Stimulated activated CD8-positive, alpha-beta memory T cell treated with anti-CD3 and anti-CD28 coated beads, Interleukin-4, amount 100 ng/mL, for 1 hour (primary cell): ENCODE data around the gene CSTF2.
"Not testable (repeated sequence)": the region's sequence is repeated elsewhere in the genome, so short reads cannot be mapped to it uniquely, and the experiment has no call there.

Experiments
- DNase-seq, 2 donors: peaks; one replicate each; pipeline ENCODE4 v3.0.0-alpha.2; 2020; ENCODE audit warnings: low read depth in 2 of 2, low spot score in 1 of 2

CSTF2 gene

GRCh38 chrX:100819837-100820666 lies at the start of gene CSTF2:
Gene CSTF2 (plus strand): TSS chrX:100820391. CDS start chrX:100820417, 26 bp downstream.
- DNase-seq: peak; percentile 42 to 46

- DNase-seq: not testable (repeated sequence)
Measured at GRCh38 chrX:100796371-100796770, 23.8 kb upstream of the CSTF2 start.

- DNase-seq: no peak
Measured at GRCh38 chrX:100797359-100797758, 22.8 kb upstream of the CSTF2 start.

- DNase-seq: no peak
Measured at GRCh38 chrX:100798484-100799214, 21.5 kb upstream of the CSTF2 start.

GRCh38 chrX:100802843-100803242 lies 17.3 kb upstream of the CSTF2 start:
- no peak for DNase-seq

GRCh38 chrX:100804780-100805179 lies 15.4 kb upstream of the CSTF2 start:
- no peak for DNase-seq

- not testable (repeated sequence) for DNase-seq
Measured at GRCh38 chrX:100808265-100808664, 11.9 kb upstream of the CSTF2 start.

GRCh38 chrX:100812216-100813158 lies 7.7 kb upstream of the CSTF2 start:
- no peak for DNase-seq

- DNase-seq: no peak
Measured at GRCh38 chrX:100817340-100817739, 2.9 kb upstream of the CSTF2 start.

- no peak for DNase-seq
Measured at GRCh38 chrX:100819534-100819836, 706 bp upstream of the CSTF2 start.

- no peak for DNase-seq
Measured at GRCh38 chrX:100829730-100830129, 9.5 kb downstream of the CSTF2 start.

- no peak for DNase-seq
Measured at GRCh38 chrX:100830143-100830542, 10.0 kb downstream of the CSTF2 start.

- DNase-seq: no peak
Measured at GRCh38 chrX:100830547-100830946, 10.4 kb downstream of the CSTF2 start.

GRCh38 chrX:100831219-100831946 lies 11.2 kb downstream of the CSTF2 start:
- no peak for DNase-seq

GRCh38 chrX:100850317-100850716 lies 30.1 kb downstream of the CSTF2 start:
- no peak for DNase-seq

GRCh38 chrX:100852810-100853209 lies 32.6 kb downstream of the CSTF2 start:
- no peak for DNase-seq

- DNase-seq: no peak
Measured at GRCh38 chrX:100863326-100863864, 43.2 kb downstream of the CSTF2 start.

GRCh38 chrX:100864657-100865391 lies 44.6 kb downstream of the CSTF2 start:
- DNase-seq: no peak

GRCh38 chrX:100868273-100868672 lies 48.1 kb downstream of the CSTF2 start:
- no peak for DNase-seq

- DNase-seq: no peak
Measured at GRCh38 chrX:100870527-100870926, 50.3 kb downstream of the CSTF2 start.
